Left lung (tissue), 10 donors: ENCODE data around the gene MED23. TPM values are rescaled to one million over a fixed set of nuclear protein-coding genes. Genes with fewer than 3 reads are reported as not detected.

Experiments used
- ATAC-seq: fragments of 200-7000 bp; cut with Tn5 transposase; one replicate; pipeline ENCODE4 v1.9.1; 2020; ENCODE audit warnings: moderate library complexity
- DNase-seq, 4 donors: peaks; one replicate each; pipeline ENCODE4 v3.0.0-alpha.2; 2013 to 2020
- H3K27ac ChIP-seq, 2 donors: fragments of 200-600 bp; sonication (generic) in 1 of 2; one replicate each; pipeline versions ENCODE4 v1.5.0 to v1.8.0; 2020 to 2021
- H3K27me3 ChIP-seq, 2 donors: fragments of 200-600 bp; sonication (generic) in 1 of 2; one replicate each; pipeline versions ENCODE4 v1.5.0 to v1.8.0; 2020 to 2021
- H3K36me3 ChIP-seq, 2 donors: fragments of 200-600 bp; sonication (generic) in 1 of 2; one replicate each; pipeline versions ENCODE4 v1.5.0 to v1.8.0; 2020 to 2021
- H3K4me1 ChIP-seq, 2 donors: fragments of 200-600 bp; one replicate each; pipeline ENCODE4 v1.8.0; 2021
- H3K4me3 ChIP-seq, 2 donors: fragments of 200-600 bp; sonication (generic) in 1 of 2; one replicate each; pipeline versions ENCODE4 v1.5.0 to v1.8.0; 2020 to 2021; ENCODE audit warnings: mild to moderate bottlenecking in 1 of 2
- H3K9me3 ChIP-seq, 2 donors: fragments of 200-600 bp; sonication (generic) in 1 of 2; one replicate each; pipeline versions ENCODE4 v1.5.0 to v1.8.0; 2020 to 2021
- CTCF ChIP-seq, 2 donors: fragments of 200-600 bp; sonication (generic) in 1 of 2; IDR thresholded peaks; one replicate each; pipeline versions ENCODE4 v1.5.0 to v1.8.0; 2021; ENCODE audit warnings: antibody characterized with exemption in 2 of 2
- intact Hi-C, 2 donors: fragments of 100-400 bp; cut with DNase I; formaldehyde crosslinking; loops; one replicate each; pipeline versions ENCODE4 v1.11.2 to v1.14.2; 2022
- polyA plus RNA-seq, 6 donors: library from polyadenylated mRNA; unstranded; fragments of 120-200 nt; gene quantifications; one replicate each; pipeline ENCODE4 v1.2.1, GENCODE V29; 2013; ENCODE audit not compliant: insufficient read length in 6 of 6
- total RNA-seq, 2 donors: library from RNA; stranded (reverse); fragmentation: NEBNext Ultra II Directional; extraction: Animal tissue kit (Norgen Biotek cat#: 25700); gene quantifications; one replicate each; pipeline ENCODE4 v1.2.1, GENCODE V29; 2021
- donor health status: DM: no; HTN: yes; CAD: no.
- donor health status: DM: no; HTN: no; CAD: no.

The MED23 gene
- total and polyA plus RNA-seq, 8 donors: 25.9 to 62.5 (median 52.6) TPM

GRCh38 chr6:131642565-131642964 lies 14.5 kb upstream of the MED23 start:
- intact Hi-C loops: no loop called here
- no peaks in the 10 kb centered on the region for H3K4me1 ChIP-seq
- no peaks in the 10 kb centered on the region for H3K36me3 ChIP-seq
- ATAC-seq (no peak), DNase-seq (no peak)
- no peak overlapping the region for H3K4me3 ChIP-seq
- no peaks in the 10 kb centered on the region for H3K9me3 ChIP-seq
- no peak for TF ChIP-seq CTCF (IDR thresholded peaks at IDR 0.05)
- H3K27ac ChIP-seq: no peak overlapping the region
- no peaks in the 10 kb centered on the region for H3K27me3 ChIP-seq

- H3K27ac ChIP-seq: no peak overlapping the region
- ATAC-seq (no peak), DNase-seq (no peak)
- no peaks in the 10 kb centered on the region for H3K9me3 ChIP-seq
- TF ChIP-seq CTCF (IDR thresholded peaks at IDR 0.05): no peak
- no peaks in the 10 kb centered on the region for H3K27me3 ChIP-seq
- intact Hi-C loops: no loop called here
- no peak overlapping the region for H3K4me3 ChIP-seq
- H3K4me1 ChIP-seq: no peaks in the 10 kb centered on the region
- no peaks in the 10 kb centered on the region for H3K36me3 ChIP-seq
Measured at GRCh38 chr6:131641554-131641953, 13.5 kb upstream of the MED23 start.

- no peaks in the 10 kb centered on the region for H3K4me1 ChIP-seq
- no peaks in the 10 kb centered on the region for H3K27me3 ChIP-seq
- no peak for DNase-seq
- no peak overlapping the region for H3K27ac ChIP-seq
- no peak for TF ChIP-seq CTCF (IDR thresholded peaks at IDR 0.05)
- intact Hi-C loops: no loop called here
- H3K4me3 ChIP-seq: no peak overlapping the region
- no peaks in the 10 kb centered on the region for H3K9me3 ChIP-seq
- H3K36me3 ChIP-seq: no peaks in the 10 kb centered on the region
- ATAC-seq: no peak
Measured at GRCh38 chr6:131640576-131640975, 12.5 kb upstream of the MED23 start.

GRCh38 chr6:131640100-131640499 lies 12.1 kb upstream of the MED23 start:
- Histone ChIP-seq H3K9me3 (no peaks in the 10 kb centered on the region), H3K27me3 (no peaks in the 10 kb centered on the region), H3K4me1 (no peaks in the 10 kb centered on the region), H3K36me3 (no peaks in the 10 kb centered on the region), H3K4me3 (no peak overlapping the region), H3K27ac (no peak overlapping the region)
- intact Hi-C loops: no loop called here
- DNase-seq (no peak), ATAC-seq (no peak)
- TF ChIP-seq CTCF (IDR thresholded peaks at IDR 0.05): no peak

GRCh38 chr6:131638013-131638412 lies 10.0 kb upstream of the MED23 start:
- no peaks in the 10 kb centered on the region for H3K27me3 ChIP-seq
- no peaks in the 10 kb centered on the region for H3K4me1 ChIP-seq
- H3K4me3 ChIP-seq: no peak overlapping the region
- no peaks in the 10 kb centered on the region for H3K9me3 ChIP-seq
- H3K36me3 ChIP-seq: no peaks in the 10 kb centered on the region
- TF ChIP-seq CTCF (IDR thresholded peaks at IDR 0.05): no peak
- no peak for DNase-seq
- H3K27ac ChIP-seq: no peak overlapping the region
- peak; percentile 22 for ATAC-seq
- intact Hi-C loops: no loop called here
